NAMALWA (cell line): ENCODE results near the gene FBXL7.

Source experiments
- DNase-seq: peaks from one replicate; pipeline ENCODE4 v3.0.0-alpha.2; 2015; ENCODE audit warnings: low spot score

FBXL7 gene

GRCh38 chr5:15669826-15670225 lies 169.8 kb downstream of the FBXL7 start:
- DNase-seq = no peak

GRCh38 chr5:15674716-15675115 lies 174.7 kb downstream of the FBXL7 start:
- no peak for DNase-seq

- no peak for DNase-seq
These were observed 176.6 kb downstream of the FBXL7 start for GRCh38 chr5:15676591-15676990.

- DNase-seq = no peak
These were observed 179.2 kb downstream of the FBXL7 start for GRCh38 chr5:15679161-15679560.

- DNase-seq = no peak
These were observed 180.5 kb downstream of the FBXL7 start for GRCh38 chr5:15680455-15680854.

GRCh38 chr5:15682122-15682521 lies 182.1 kb downstream of the FBXL7 start:
- DNase-seq = no peak

GRCh38 chr5:15682566-15682965 lies 182.6 kb downstream of the FBXL7 start:
- no peak for DNase-seq

- peak; percentile 49 for DNase-seq
These were observed 183.4 kb downstream of the FBXL7 start for GRCh38 chr5:15683332-15683731.

GRCh38 chr5:15687401-15687800 lies 187.4 kb downstream of the FBXL7 start:
- no peak for DNase-seq

- no peak for DNase-seq
These were observed 189.9 kb downstream of the FBXL7 start for GRCh38 chr5:15689836-15690235.

GRCh38 chr5:15690611-15691010 lies 190.6 kb downstream of the FBXL7 start:
- DNase-seq = no peak

- DNase-seq = no peak
These were observed 191.5 kb downstream of the FBXL7 start for GRCh38 chr5:15691521-15691920.

GRCh38 chr5:15692706-15693381 lies 192.9 kb downstream of the FBXL7 start:
- DNase-seq = no peak

GRCh38 chr5:15693382-15693728 lies 193.4 kb downstream of the FBXL7 start:
- no peak for DNase-seq

- no peak for DNase-seq
These were observed 194.0 kb downstream of the FBXL7 start for GRCh38 chr5:15693933-15694332.

- DNase-seq = no peak
These were observed 194.8 kb downstream of the FBXL7 start for GRCh38 chr5:15694696-15695214.

- DNase-seq = no peak
These were observed 195.3 kb downstream of the FBXL7 start for GRCh38 chr5:15695215-15695731.

GRCh38 chr5:15700373-15700772 lies 200.4 kb downstream of the FBXL7 start:
- no peak for DNase-seq

- no peak for DNase-seq
These were observed 202.1 kb downstream of the FBXL7 start for GRCh38 chr5:15702102-15702501.

- no peak for DNase-seq
These were observed 203.9 kb downstream of the FBXL7 start for GRCh38 chr5:15703901-15704300.

- DNase-seq = no peak
These were observed 204.5 kb downstream of the FBXL7 start for GRCh38 chr5:15704397-15704947.

- no peak for DNase-seq
These were observed 207.7 kb downstream of the FBXL7 start for GRCh38 chr5:15707631-15708030.

GRCh38 chr5:15711892-15712291 lies 211.9 kb downstream of the FBXL7 start:
- no peak for DNase-seq

GRCh38 chr5:15715535-15715934 lies 215.6 kb downstream of the FBXL7 start:
- no peak for DNase-seq
